ENCODE measurements around the gene SFXN3.

The SFXN3 gene

DNA sequence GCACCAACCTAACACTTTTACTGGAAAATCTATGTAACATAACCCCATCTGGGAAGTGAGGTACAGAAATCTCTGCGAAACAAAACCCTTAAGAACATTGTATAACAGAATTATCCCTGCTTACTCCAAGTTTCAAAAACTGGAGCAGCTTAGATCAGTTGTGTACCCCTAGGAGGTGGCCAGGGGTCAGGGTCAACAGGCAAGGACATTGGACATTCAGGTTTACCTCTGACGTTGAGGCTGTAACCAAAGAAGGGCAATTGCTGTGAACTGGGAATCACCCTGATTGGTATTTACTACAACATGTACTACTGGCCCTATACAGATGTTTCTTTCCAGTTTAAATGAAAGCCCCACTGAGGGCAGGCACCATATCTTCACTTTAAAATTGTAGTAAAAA, 13.1 kb downstream of the SFXN3 start:
- TF ChIP-seq, protein P1, sequence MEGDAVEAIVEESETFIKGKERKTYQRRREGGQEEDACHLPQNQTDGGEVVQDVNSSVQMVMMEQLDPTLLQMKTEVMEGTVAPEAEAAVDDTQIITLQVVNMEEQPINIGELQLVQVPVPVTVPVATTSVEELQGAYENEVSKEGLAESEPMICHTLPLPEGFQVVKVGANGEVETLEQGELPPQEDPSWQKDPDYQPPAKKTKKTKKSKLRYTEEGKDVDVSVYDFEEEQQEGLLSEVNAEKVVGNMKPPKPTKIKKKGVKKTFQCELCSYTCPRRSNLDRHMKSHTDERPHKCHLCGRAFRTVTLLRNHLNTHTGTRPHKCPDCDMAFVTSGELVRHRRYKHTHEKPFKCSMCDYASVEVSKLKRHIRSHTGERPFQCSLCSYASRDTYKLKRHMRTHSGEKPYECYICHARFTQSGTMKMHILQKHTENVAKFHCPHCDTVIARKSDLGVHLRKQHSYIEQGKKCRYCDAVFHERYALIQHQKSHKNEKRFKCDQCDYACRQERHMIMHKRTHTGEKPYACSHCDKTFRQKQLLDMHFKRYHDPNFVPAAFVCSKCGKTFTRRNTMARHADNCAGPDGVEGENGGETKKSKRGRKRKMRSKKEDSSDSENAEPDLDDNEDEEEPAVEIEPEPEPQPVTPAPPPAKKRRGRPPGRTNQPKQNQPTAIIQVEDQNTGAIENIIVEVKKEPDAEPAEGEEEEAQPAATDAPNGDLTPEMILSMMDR (conservative IDR thresholded peaks at IDR 0.05; ENCODE audit: low read depth, low read length), result no peak
- no peak for DNase-seq (ENCODE audit: low read depth)
- no peak overlapping the region for H3K4me3 ChIP-seq (ENCODE audit: low read depth, low read length)

DNA sequence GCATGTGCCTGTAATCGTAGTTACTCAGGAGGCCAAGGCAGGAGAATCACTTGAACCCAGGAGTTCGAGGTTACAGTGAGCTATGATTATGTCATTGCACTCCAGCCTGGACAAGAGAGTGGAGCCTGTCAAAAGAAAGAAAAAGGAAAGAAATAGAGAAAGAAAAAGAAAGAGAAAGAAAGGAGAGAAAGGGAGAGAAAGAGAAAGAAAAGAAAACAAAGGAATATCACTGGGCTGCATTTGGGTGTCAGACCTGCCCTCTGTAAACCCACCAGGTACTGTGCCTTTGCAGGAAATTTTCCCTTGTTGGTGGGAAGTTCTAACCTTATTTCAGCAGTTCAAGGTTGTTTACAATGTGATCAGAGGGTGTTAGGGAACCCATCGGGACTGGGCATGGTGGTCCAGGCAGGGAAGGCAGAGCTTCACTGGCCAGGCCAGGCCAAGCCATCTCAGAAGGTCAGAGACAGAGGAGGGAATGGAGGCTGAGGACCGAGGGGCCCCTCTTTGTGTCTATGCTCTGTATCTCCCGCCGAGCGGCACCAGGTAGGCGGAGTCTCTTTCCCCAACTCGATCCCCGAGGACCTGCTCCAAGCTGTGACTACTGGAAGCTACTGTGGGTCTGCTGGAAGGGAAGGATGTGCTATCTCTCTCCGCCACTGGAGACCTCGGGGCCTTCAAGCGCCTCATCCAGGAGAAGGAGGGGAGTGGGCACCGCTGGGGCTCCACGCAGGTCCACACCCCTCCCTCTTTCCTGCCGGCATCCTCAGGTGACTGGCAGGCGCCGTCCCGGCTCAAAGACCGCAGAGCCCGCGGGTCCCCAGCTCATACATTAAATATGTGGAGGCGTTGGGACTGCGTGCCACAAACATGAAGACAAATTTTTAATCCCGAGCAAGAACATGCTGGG, 15.6 kb downstream of the SFXN3 start:
- TF ChIP-seq, protein P1 (conservative IDR thresholded peaks at IDR 0.05; ENCODE audit: low read depth, low read length), result no peak
- no peak overlapping the region for H3K4me3 ChIP-seq (ENCODE audit: low read depth, low read length)

DNA sequence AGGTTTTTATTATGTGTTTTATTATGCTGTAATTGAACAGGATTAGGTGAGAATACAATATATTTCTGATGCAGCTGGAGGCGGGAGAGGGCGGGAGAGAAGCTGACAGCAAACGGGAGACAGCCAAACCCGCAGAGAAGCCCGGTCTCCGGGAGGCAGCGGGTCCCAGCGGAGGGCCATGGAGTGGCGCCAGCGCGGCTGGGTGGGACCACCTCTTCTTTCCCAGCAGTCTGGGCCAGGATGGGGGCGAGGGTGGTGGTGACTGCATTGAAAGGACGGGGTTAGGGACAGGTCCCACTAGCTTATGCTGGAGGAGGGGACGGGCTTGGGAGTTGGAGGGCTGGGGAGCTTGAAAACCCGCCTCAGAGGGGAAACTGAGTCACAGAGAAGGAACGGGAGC, 16.2 kb downstream of the SFXN3 start:
- TF ChIP-seq, protein P1 (conservative IDR thresholded peaks at IDR 0.05; ENCODE audit: low read depth, low read length), result no peak
- no peak for DNase-seq (ENCODE audit: low read depth)
- no peak overlapping the region for H3K4me3 ChIP-seq (ENCODE audit: low read depth, low read length)

More for the DNA sequence above, 15.6 kb downstream of the SFXN3 start:
- no peak for DNase-seq (ENCODE audit: low read depth)

DNA sequence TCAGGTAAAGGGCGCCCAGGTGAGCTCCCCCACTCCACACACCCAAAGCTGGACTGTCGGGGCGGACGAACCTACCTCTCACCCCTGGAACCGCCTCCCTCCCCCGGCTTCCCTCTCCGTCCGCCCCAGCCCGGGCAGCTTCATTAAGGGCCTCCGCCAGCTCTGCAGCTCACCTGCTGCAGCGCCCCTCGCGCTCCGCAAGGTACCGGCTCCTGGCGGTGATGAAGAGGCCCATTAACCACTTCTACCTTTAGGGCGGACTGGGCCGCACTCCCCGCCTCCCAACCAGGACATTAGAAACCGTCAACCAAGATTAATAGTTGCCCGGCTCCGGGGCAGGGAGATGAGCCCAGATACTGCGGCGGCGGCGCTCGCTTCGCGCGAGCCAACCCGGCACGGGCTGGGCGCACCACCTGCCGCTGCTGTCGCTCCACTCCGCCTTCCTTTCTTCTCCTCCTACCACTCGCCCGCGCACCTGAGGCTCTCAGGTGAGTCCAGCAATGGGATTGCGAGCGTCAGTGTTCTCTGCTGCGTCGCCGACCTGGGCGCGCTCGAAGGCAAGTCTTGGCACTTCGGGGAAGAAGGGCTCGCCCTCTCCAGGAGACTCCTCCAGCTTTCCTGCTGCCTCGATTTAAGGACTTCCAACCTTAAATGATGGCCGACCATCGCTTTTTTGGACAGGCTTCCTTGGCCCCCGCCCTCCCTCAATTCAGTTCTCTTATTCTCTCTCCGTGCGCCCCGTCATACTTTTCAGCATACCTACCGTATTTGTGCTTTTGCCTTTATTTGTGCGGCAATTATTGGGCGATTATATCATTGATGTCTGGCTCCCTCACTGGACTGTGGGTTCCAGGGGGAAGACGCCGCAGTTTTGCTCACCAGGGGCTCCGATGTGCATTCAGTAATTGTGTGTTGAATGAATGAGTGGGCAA, 17.2 kb downstream of the SFXN3 start:
- no peak overlapping the region for H3K4me3 ChIP-seq (ENCODE audit: low read depth, low read length)
- no peak for DNase-seq (ENCODE audit: low read depth)
- TF ChIP-seq, protein P1 (conservative IDR thresholded peaks at IDR 0.05; ENCODE audit: low read depth, low read length), result no peak

DNA sequence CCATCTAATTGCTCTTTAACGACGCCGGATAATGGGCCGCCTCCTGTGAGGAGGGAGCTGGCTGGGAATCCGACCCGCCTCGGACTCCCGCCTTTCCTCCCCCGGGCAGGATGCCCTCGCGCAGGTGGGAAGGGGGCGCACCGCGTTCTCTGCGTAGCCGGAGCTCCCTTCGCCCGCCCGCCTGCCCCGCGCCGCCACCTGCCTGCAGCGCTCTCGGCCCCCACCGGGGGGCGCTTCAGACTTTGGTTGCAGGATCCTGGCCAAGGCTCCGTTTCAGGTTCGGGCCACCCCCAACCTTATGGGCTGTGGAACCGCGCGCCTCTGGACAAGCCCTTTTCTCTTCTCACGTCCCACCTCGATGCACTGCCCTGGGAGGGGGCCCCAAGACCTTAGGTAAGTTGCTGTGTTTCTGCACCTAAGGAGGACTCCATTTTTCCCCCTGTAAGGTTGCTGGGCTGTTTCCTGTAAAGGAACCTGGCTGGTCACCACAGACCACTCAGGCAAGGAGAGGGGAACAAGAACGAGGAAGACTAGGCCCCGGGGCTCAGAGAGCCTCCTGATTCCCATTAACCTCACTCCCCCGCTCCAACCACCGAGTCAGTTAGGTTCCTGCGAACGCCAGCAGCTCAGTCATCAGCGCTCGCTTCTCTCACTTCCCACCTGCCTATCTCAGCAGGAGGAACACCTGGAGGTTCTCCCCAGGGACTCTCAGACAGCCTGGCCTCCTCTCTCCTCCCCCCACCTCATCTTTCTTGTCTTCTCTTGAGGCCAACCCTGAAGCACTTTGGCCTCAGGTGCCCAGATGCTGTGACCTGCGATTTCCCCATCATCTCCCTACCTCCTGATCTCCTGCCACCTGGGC, 19.4 kb downstream of the SFXN3 start:
- DNase-seq (ENCODE audit: low read depth), result peak; percentile 54
- H3K4me3 ChIP-seq (ENCODE audit: low read depth, low read length), result peak overlapping the region; percentile 22
- TF ChIP-seq, protein P1 (conservative IDR thresholded peaks at IDR 0.05; ENCODE audit: low read depth, low read length), result peak; percentile 71

DNA sequence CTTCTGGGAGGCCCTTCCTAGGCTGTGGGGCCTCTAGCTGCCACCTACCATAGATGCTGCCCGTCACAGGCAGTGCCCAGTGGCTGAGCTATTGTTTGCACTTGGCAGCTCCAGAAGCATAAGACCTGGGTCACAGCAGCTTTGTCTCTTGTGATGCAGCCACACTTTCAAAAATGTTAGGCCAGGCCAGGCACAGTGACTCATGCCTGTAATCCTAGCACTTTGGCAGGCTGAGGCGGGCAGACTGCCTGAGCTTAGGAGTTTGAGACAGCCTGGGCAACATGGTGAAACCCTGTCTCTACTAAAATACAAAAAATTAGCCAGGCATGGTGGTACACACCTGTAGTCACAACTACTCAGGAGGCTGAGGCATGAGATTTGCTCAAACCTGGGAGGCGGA, 21.3 kb downstream of the SFXN3 start:
- H3K4me3 ChIP-seq (ENCODE audit: low read depth, low read length), result no peak overlapping the region
- DNase-seq (ENCODE audit: low read depth), result peak; percentile 61
- TF ChIP-seq, protein P1 (conservative IDR thresholded peaks at IDR 0.05; ENCODE audit: low read depth, low read length), result no peak

Measured in choroid plexus epithelial cell (primary cell).